ENCODE results near the gene CSTF1. TPM values are rescaled to one million over a fixed set of nuclear protein-coding genes. Genes with fewer than 3 reads are reported as not detected.
A peak's percentile ranks its signal among the peaks of the same experiment; 100 is the strongest.
"Not testable (repeated sequence)": the region's sequence is repeated elsewhere in the genome, so short reads cannot be mapped to it uniquely, and the experiment has no call there.

Gene CSTF1
- total and polyA plus RNA-seq, 8 donors: 4.5 to 17.5 (median 14.2) TPM

GRCh38 chr20:56388882-56389281 lies 3.6 kb upstream of the CSTF1 start:
- WGBS, 2 donors: 85 to 88% methylated on average over 4 of the region's 4 CpGs
- FAIRE-seq: no peak

GRCh38 chr20:56389807-56390206 lies 2.6 kb upstream of the CSTF1 start:
- no peaks in the 10 kb centered on the region for H3K9me3 ChIP-seq
- no peak overlapping the region for H3K4me3 ChIP-seq
- no peaks in the 10 kb centered on the region for H3K36me3 ChIP-seq
- no peak for ATAC-seq
- TF ChIP-seq CTCF (IDR thresholded peaks at IDR 0.05): no peak
- no peak for DNase-seq
- intact Hi-C loops (cut with DNase I): no loop called here
- WGBS, 2 donors: 92 to 93% methylated on average over 4 of the region's 4 CpGs
- H3K27me3 ChIP-seq: no peaks in the 10 kb centered on the region
- H3K27ac ChIP-seq: no peak overlapping the region
- peaks cover 12 to 18% (median 16%) of the 10 kb centered on the region in 3 donors for H3K4me1 ChIP-seq
- FAIRE-seq: no peak

More at GRCh38 chr20:56388882-56389281, 3.6 kb upstream of the CSTF1 start:
- H3K27me3 ChIP-seq: no peaks in the 10 kb centered on the region
- no peaks in the 10 kb centered on the region for H3K36me3 ChIP-seq
- TF ChIP-seq CTCF (IDR thresholded peaks at IDR 0.05): no peak
- H3K9me3 ChIP-seq: no peaks in the 10 kb centered on the region
- H3K4me3 ChIP-seq: no peak overlapping the region
- no peak for DNase-seq
- H3K4me1 ChIP-seq: peaks cover 5 to 10% (median 9%) of the 10 kb centered on the region in 3 donors
- intact Hi-C loops (cut with DNase I): no loop called here
- H3K27ac ChIP-seq: no peak overlapping the region
- no peak for ATAC-seq

GRCh38 chr20:56390396-56390795 lies 2.0 kb upstream of the CSTF1 start:
- H3K9me3 ChIP-seq; H3K36me3 ChIP-seq; ATAC-seq; H3K4me3 ChIP-seq; H3K27me3 ChIP-seq; H3K27ac ChIP-seq; FAIRE-seq; DNase-seq; intact Hi-C loops (cut with DNase I): not testable (repeated sequence)
- peaks cover 12 to 18% (median 16%) of the 10 kb centered on the region in 3 donors for H3K4me1 ChIP-seq
- 93 to 95% methylated on average over 9 of the region's 9 CpGs for WGBS, 2 donors

GRCh38 chr20:56391037-56391436 lies 1.4 kb upstream of the CSTF1 start:
- no peak for ATAC-seq
- no peak for FAIRE-seq
- no peak for TF ChIP-seq CTCF (IDR thresholded peaks at IDR 0.05)
- H3K27me3 ChIP-seq: no peaks in the 10 kb centered on the region
- no peak for DNase-seq
- peaks cover 0 to 7% (median 6%) of the 10 kb centered on the region in 3 donors for H3K36me3 ChIP-seq
- no peaks in the 10 kb centered on the region for H3K9me3 ChIP-seq
- intact Hi-C loops (cut with DNase I): no loop called here
- peaks cover 12 to 18% (median 16%) of the 10 kb centered on the region in 3 donors for H3K4me1 ChIP-seq
- H3K27ac ChIP-seq: no peak overlapping the region
- WGBS, 2 donors: 35 to 39% methylated on average over 10 of the region's 10 CpGs
- H3K4me3 ChIP-seq: peak overlapping the region in 2 of 4 donors; percentile 54 to 77

- TF ChIP-seq CTCF (IDR thresholded peaks at IDR 0.05): no peak
- WGBS, 2 donors: 1% methylated on average over 29 of the region's 29 CpGs
- H3K27ac ChIP-seq: peak overlapping the region; percentile 47 to 90 (median 74)
- ATAC-seq (peak; percentile 22 to 45 (median 44)), DNase-seq (peak in 1 of 6 donors; percentile 17), FAIRE-seq (no peak)
- H3K4me1 ChIP-seq: peaks cover 12 to 18% (median 16%) of the 10 kb centered on the region in 3 donors
- H3K27me3 ChIP-seq: no peaks in the 10 kb centered on the region
- intact Hi-C loops (cut with DNase I): no loop called here
- H3K4me3 ChIP-seq: peak overlapping the region; percentile 37 to 77 (median 59)
- H3K9me3 ChIP-seq: no peaks in the 10 kb centered on the region
- H3K36me3 ChIP-seq: peaks cover 0 to 14% (median 13%) of the 10 kb centered on the region in 3 donors
These were observed 781 bp upstream of the CSTF1 start for GRCh38 chr20:56391596-56392131.
